WTC11 (cell line): Measurements from ENCODE around the gene ZNF135. TPM values are rescaled to one million over a fixed set of nuclear protein-coding genes. Genes with fewer than 3 reads are reported as not detected.

Experiments used
- ATAC-seq: fragments of 200-7000 bp; cut with Tn5 transposase; 2 replicates; pipeline ENCODE4 v1.10.0; 2021; ENCODE audit warnings: mild to moderate bottlenecking, moderate library complexity
- CTCF ChIA-PET: fragments of 300-600 bp; sonication (Branson Sonifier 250); formaldehyde crosslinking; loops from one replicate; lab custom pipeline; 2021; ENCODE audit warnings: antibody characterized with exemption; lab: Charles Lee
- POLR2A ChIA-PET: fragments of 350-600 bp; sonication (Branson Sonifier 250); formaldehyde crosslinking; loops from one replicate; lab custom pipeline; 2021; ENCODE audit warnings: antibody characterized with exemption; lab: Charles Lee
- DNase-seq: peaks from one replicate; pipeline ENCODE4 v3.0.0; 2021; ENCODE audit warnings: low spot score
- H3K27ac Mint-ChIP-seq: 2 replicates; pipeline ENCODE4 v1.8.0; 2021; ENCODE audit warnings: mixed read lengths
- H3K27me3 Mint-ChIP-seq: 2 replicates; pipeline ENCODE4 v1.8.0; 2021; ENCODE audit warnings: low read depth, mild to moderate bottlenecking, moderate library complexity, mixed read lengths
- H3K36me3 Mint-ChIP-seq: 2 replicates; pipeline ENCODE4 v1.8.0; 2021; ENCODE audit warnings: mixed read lengths
- H3K4me1 Mint-ChIP-seq: 2 replicates; pipeline ENCODE4 v1.8.0; 2022; ENCODE audit warnings: mixed read lengths
- H3K4me3 Mint-ChIP-seq: 2 replicates; pipeline ENCODE4 v1.8.0; 2021; ENCODE audit warnings: mild to moderate bottlenecking, moderate library complexity, mixed read lengths
- H3K9me3 Mint-ChIP-seq: 2 replicates; pipeline ENCODE4 v1.8.0; 2021; ENCODE audit warnings: mixed read lengths
- GABPB1 ChIP-seq: sonication (generic); formaldehyde crosslinking; IDR thresholded peaks from 2 replicates; pipeline ENCODE4 v1.8.1; 2023; ENCODE audit warnings: mild to moderate bottlenecking, missing genetic modification reagents
- JAZF1 ChIP-seq: fragments of 250-450 bp; sonication (Bioruptor Pico); IDR thresholded peaks from 2 replicates; pipeline ENCODE4 v1.9.0; 2021; ENCODE audit warnings: moderate library complexity, mild to moderate bottlenecking, inconsistent platforms
- KAT7 ChIP-seq: sonication (generic); formaldehyde crosslinking; IDR thresholded peaks from 2 replicates; pipeline ENCODE4 v1.8.1; 2023; ENCODE audit warnings: missing genetic modification reagents, mild to moderate bottlenecking, borderline replicate concordance
- NFATC4 ChIP-seq: fragments of 250-450 bp; sonication (Bioruptor Pico); IDR thresholded peaks from 2 replicates; pipeline ENCODE4 v1.9.0; 2021; ENCODE audit warnings: mild to moderate bottlenecking
- NFYB ChIP-seq: sonication (generic); formaldehyde crosslinking; conservative IDR thresholded peaks from 2 replicates; pipeline ENCODE4 v1.8.0; 2022; ENCODE audit warnings: low read depth, missing genetic modification reagents
- NR2C2 ChIP-seq: sonication (generic); formaldehyde crosslinking; IDR thresholded peaks from 2 replicates; pipeline ENCODE4 v1.8.0; 2022; ENCODE audit warnings: mild to moderate bottlenecking, missing genetic modification reagents
- ZMAT4 ChIP-seq: fragments of 250-450 bp; sonication (Bioruptor Pico); IDR thresholded peaks from 2 replicates; pipeline ENCODE4 v1.9.0; 2021; ENCODE audit warnings: mild to moderate bottlenecking
- ZNF138 ChIP-seq: sonication (generic); formaldehyde crosslinking; conservative IDR thresholded peaks from 2 replicates; pipeline ENCODE4 v1.8.1; 2022; ENCODE audit warnings: mild to moderate bottlenecking, moderate library complexity, missing genetic modification reagents
- ZNF263 ChIP-seq: sonication (generic); formaldehyde crosslinking; IDR thresholded peaks from 2 replicates; pipeline ENCODE4 v1.8.1; 2022; ENCODE audit warnings: low read depth, mild to moderate bottlenecking, moderate library complexity, missing genetic modification reagents
- total RNA-seq: library from RNA; stranded (reverse); gene quantifications from 3 replicates; pipeline ENCODE4 v1.2.3, GENCODE V29; 2021
- TF ChIP-seq, protein P1 (sequence below): fragments of 250-450 bp; sonication (Bioruptor Pico); IDR thresholded peaks from 2 replicates; pipeline ENCODE4 v1.9.0; 2021; ENCODE audit warnings: mild to moderate bottlenecking, borderline replicate concordance
- TF ChIP-seq, protein P2 (sequence below): sonication (generic); formaldehyde crosslinking; IDR thresholded peaks from 2 replicates; pipeline ENCODE4 v1.8.1; 2022; ENCODE audit warnings: low read depth, mild to moderate bottlenecking, moderate library complexity, missing genetic modification reagents, borderline replicate concordance
- TF ChIP-seq, protein P3 (sequence below): sonication (generic); formaldehyde crosslinking; IDR thresholded peaks from 2 replicates; pipeline ENCODE4 v1.8.1; 2023; ENCODE audit warnings: mild to moderate bottlenecking, missing genetic modification reagents, moderate library complexity
- TF ChIP-seq, protein P4 (sequence below): fragments of 200-600 bp; IDR thresholded peaks from 2 replicates; pipeline ENCODE4 v1.8.0; 2022; ENCODE audit warnings: antibody characterized with exemption

ZNF135 gene
- total RNA-seq, 1 experiment from 2014 or later, result 5.6 TPM

DNA sequence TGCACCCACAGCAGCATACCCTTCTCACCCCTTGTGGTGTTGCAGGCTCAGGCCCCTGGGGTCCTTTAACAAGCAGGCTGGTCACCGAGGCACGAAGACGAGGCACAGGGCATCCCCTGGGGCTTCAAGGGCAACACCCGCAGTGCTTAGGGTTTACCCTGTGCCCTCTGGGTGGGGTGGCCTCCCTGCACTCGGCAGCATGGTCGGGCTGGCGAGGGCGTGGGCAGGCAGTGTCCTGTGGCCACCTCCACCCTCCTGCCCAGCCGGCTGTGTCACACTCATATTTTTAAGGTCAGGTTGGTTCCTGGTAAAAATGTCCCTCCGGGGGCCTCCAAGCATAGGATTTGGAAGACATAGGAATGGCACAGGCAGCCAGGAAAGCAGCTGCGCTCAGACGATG is 11.4 kb upstream of the ZNF135 start (continued):
- TF ChIP-seq, protein P1, sequence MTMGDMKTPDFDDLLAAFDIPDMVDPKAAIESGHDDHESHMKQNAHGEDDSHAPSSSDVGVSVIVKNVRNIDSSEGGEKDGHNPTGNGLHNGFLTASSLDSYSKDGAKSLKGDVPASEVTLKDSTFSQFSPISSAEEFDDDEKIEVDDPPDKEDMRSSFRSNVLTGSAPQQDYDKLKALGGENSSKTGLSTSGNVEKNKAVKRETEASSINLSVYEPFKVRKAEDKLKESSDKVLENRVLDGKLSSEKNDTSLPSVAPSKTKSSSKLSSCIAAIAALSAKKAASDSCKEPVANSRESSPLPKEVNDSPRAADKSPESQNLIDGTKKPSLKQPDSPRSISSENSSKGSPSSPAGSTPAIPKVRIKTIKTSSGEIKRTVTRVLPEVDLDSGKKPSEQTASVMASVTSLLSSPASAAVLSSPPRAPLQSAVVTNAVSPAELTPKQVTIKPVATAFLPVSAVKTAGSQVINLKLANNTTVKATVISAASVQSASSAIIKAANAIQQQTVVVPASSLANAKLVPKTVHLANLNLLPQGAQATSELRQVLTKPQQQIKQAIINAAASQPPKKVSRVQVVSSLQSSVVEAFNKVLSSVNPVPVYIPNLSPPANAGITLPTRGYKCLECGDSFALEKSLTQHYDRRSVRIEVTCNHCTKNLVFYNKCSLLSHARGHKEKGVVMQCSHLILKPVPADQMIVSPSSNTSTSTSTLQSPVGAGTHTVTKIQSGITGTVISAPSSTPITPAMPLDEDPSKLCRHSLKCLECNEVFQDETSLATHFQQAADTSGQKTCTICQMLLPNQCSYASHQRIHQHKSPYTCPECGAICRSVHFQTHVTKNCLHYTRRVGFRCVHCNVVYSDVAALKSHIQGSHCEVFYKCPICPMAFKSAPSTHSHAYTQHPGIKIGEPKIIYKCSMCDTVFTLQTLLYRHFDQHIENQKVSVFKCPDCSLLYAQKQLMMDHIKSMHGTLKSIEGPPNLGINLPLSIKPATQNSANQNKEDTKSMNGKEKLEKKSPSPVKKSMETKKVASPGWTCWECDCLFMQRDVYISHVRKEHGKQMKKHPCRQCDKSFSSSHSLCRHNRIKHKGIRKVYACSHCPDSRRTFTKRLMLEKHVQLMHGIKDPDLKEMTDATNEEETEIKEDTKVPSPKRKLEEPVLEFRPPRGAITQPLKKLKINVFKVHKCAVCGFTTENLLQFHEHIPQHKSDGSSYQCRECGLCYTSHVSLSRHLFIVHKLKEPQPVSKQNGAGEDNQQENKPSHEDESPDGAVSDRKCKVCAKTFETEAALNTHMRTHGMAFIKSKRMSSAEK, result no peak
- TF ChIP-seq, protein P2, sequence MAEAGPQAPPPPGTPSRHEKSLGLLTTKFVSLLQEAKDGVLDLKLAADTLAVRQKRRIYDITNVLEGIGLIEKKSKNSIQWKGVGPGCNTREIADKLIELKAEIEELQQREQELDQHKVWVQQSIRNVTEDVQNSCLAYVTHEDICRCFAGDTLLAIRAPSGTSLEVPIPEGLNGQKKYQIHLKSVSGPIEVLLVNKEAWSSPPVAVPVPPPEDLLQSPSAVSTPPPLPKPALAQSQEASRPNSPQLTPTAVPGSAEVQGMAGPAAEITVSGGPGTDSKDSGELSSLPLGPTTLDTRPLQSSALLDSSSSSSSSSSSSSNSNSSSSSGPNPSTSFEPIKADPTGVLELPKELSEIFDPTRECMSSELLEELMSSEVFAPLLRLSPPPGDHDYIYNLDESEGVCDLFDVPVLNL (CRISPR knock-in tag), result no peak
- TF ChIP-seq, protein P3, sequence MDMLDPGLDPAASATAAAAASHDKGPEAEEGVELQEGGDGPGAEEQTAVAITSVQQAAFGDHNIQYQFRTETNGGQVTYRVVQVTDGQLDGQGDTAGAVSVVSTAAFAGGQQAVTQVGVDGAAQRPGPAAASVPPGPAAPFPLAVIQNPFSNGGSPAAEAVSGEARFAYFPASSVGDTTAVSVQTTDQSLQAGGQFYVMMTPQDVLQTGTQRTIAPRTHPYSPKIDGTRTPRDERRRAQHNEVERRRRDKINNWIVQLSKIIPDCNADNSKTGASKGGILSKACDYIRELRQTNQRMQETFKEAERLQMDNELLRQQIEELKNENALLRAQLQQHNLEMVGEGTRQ, result no peak
- TF ChIP-seq GABPB1 (CRISPR knock-in tag) (no peak), NR2C2 (CRISPR knock-in tag) (no peak)

DNA sequence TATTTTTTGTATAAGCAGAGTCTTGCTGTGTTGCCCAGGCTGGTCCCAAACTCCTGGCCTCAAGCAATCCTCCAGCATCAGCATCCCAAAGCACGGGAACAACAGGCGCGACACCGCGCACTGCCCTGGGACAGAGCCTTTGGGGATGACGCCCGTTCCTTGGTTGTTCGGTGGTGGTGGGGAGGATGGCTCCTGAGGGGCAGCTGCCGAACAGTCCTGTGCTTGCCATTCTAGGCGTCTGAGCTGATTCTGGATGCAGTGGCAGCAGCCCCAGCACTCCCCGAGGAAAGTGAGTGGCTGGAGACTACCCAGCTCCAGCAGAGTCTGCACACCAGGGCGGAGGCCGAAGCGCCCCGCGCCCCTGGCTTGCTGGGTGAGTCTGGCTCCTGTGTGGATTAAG is 6.8 kb upstream of the ZNF135 start:
- no peak for DNase-seq
- H3K27ac Mint-ChIP-seq, result no peak overlapping the region
- TF ChIP-seq KAT7 (CRISPR knock-in tag) (no peak), NFYB (no peak), ZMAT4 (no peak), ZNF138 (CRISPR knock-in tag) (no peak), ZNF263 (no peak), NFATC4 (no peak), JAZF1 (CRISPR knock-in tag) (no peak)
- TF ChIP-seq, protein P4, sequence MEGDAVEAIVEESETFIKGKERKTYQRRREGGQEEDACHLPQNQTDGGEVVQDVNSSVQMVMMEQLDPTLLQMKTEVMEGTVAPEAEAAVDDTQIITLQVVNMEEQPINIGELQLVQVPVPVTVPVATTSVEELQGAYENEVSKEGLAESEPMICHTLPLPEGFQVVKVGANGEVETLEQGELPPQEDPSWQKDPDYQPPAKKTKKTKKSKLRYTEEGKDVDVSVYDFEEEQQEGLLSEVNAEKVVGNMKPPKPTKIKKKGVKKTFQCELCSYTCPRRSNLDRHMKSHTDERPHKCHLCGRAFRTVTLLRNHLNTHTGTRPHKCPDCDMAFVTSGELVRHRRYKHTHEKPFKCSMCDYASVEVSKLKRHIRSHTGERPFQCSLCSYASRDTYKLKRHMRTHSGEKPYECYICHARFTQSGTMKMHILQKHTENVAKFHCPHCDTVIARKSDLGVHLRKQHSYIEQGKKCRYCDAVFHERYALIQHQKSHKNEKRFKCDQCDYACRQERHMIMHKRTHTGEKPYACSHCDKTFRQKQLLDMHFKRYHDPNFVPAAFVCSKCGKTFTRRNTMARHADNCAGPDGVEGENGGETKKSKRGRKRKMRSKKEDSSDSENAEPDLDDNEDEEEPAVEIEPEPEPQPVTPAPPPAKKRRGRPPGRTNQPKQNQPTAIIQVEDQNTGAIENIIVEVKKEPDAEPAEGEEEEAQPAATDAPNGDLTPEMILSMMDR, result no peak
- TF ChIP-seq, protein P2 (CRISPR knock-in tag), result no peak
- TF ChIP-seq, all 79 proteins: peak for 0
- ChIA-PET CTCF (interaction anchor here (0.6 to 1.8 kb wide), 2 partner anchors 9 to 350 kb away, joined by 4 read pairs; no protein-coding TSS in a partner anchor), POLR2A (interaction anchor here (0.5 kb wide), 1 partner anchor 41 kb away, joined by 4 read pairs; no protein-coding TSS in a partner anchor)
- ATAC-seq, result no peak
- H3K36me3 Mint-ChIP-seq, result peaks cover 29% of the 10 kb centered on the region
- H3K4me1 Mint-ChIP-seq, result peaks cover 17% of the 10 kb centered on the region
- peaks cover 32% of the 10 kb centered on the region for H3K27me3 Mint-ChIP-seq
- peaks cover 44% of the 10 kb centered on the region for H3K9me3 Mint-ChIP-seq
- no peak overlapping the region for H3K4me3 Mint-ChIP-seq
